HG03097 (cell line): ENCODE data around the gene SDHAF2.
"Not testable (repeated sequence)": the region's sequence is repeated elsewhere in the genome, so short reads cannot be mapped to it uniquely, and the experiment has no call there.

ENCODE experiments used
- ATAC-seq: cut with Tn5 transposase; IDR thresholded peaks from one replicate; pipeline ENCODE4 v1.9.1; 2021; ENCODE audit not compliant: unreplicated experiment, low FRiP score

Gene SDHAF2

DNA sequence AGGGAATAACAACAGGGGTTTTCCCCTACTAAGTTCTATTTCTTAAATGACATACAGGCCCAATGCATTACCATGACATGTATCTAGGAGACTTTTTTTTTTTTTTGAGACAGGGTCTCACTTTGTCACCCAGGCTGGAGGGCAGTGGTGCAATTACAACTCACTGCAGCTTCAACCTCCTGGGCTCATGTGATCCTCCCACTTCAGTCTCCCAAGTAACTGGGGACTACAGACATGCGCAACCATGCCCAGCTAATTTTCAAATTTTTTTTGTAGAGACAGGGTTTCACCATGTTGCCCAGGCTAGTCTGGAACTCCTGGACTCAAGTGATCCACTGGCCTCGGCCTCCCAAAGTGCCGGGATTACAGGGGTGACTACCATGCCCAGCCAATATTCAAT, 7.7 kb upstream of the SDHAF2 start:
- no peak for ATAC-seq

DNA sequence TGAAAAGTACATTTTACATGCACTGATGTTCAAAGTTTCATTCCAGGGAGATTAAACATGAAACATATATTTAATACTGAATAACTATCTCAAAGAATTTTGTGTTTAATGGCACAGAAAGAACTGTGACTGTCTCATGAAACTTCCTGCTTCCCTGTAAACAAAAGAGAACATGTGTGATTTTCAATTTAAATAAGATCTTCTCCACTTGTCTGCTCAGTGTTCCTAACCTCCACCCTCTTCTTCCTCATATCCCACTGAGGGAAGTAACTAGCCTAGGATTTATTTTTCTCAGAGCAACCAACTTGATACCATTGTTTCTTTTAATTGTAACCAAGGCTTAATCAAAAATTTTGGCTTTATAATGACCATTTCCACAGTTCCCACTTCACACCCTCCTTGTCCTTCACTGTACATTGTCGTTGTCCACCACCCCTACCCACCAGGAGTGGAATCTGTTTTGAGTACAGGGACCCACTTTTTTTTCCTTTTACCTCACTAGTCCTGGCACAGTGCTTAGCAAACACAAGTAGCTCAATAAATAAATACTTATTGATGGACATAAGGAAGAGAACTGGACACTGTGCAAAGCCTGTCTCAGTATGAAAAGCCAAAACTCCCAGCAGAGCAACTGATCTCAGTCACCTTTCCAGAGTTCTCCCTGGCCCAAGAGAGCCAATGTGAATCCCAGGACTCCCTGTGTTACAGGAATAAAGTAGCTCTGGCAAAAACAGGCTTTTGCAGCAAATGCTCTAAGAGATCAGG, 4.4 kb upstream of the SDHAF2 start:
- ATAC-seq = no peak

DNA sequence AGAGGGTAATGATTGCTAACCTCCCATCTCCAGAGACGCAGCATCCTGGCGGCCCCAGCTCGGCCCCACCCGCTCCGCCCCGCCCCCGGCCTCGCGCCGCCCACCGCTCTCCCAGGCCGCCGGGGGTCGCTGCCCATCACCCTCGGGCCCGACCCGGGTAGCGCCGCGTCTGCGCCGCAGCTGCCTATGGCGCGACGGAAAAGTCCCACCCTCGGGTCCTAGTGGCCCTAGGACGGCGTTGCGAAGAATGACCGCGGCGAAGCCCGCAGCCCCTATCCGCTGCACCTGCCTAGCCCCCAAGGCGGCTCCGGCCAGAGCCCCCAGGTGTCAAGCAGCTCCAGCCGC, 606 bp upstream of the SDHAF2 start:
- peak; percentile 48 for ATAC-seq

DNA sequence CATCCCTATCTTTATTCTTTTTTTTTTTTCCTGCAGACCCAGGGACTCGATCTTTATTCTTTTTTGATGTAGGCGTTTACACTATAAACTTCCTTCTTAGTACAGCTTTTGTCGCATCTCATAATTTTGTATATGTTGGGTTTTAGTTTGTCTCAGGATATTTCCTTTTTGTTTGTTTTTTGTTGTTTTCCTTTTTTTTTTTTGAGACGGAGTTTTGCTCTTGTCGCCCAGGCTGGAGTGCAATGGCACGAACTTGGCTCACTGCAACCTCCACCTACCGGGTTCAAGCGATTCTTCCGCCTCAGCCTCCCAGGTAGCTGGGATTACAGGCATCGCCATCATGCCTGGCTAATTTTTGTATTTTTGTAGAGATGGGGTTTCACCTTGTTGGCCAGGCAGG, 915 bp downstream of the SDHAF2 start:
- not testable (repeated sequence) for ATAC-seq

DNA sequence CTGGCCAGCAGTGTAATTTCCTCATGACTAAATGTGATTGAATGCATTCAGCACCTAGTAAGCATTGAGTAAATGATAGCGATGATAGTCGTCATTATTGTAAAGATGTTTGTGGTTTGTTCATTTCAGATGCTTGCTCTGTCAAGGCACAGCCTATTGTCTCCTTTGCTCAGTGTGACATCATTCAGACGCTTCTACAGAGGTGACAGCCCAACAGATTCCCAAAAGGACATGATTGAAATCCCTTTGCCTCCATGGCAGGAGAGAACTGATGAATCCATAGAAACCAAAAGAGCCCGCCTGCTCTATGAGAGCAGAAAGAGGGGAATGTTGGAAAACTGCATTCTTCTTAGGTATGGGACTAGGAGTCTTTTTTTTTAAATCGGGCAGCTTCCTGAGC, 7.6 kb downstream of the SDHAF2 start:
- no peak for ATAC-seq

DNA sequence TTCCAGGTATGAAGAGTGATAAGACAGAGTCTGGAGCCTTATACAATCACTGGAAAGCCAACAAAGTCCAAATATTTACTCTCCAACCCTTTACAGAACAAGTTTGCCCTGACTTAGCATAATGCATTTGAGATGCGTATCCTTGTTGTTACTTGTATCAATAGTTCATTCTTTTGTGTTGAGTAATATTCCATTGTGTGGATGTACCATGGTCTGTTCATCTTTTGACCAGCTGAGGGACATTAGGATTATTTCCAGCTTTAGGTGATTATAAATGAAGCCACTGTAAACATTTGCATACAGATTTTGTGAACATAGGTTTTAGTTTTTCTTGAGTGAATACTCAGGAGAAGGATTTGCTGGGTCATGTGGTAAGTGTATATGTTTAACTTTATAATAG, 9.7 kb downstream of the SDHAF2 start:
- no peak for ATAC-seq

DNA sequence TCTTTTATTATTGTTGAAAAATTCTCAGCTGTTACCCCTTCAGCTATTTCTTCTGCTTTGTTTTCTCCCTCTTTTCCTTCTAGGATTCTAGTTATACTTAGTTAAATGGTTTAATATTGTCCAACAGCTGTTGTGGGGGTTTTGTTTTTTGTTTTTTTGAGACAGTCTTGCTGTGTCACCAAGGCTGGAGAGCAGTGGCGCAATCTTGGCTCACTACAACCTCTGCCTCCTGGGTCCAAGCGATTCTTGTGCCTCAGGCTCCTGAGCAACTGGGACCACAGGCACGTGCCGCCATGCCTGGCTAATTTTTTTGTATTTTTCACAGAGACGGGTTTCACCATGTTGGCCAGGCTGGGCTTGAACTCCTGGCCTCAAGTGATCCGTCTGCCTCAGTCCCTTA, 12.7 kb downstream of the SDHAF2 start:
- no peak for ATAC-seq

DNA sequence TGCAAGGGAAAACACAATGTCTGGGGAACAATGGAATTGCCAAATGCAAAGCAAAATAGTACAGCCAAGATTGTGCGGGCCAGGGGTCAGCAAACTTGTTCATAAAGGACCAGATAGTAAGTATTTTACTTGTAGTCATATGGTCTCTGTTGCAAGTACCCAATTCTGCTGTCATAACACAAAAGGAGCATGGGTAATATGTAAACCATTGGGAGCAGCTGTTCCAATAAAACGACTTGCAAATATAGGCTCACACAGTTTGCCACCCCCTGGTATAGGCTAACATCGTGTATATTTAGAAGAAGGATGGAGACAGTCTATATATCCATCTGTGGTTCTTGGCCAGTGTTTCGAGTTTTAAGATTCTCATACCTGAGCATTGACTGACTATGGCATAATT, 15.6 kb downstream of the SDHAF2 start:
- no peak for ATAC-seq

DNA sequence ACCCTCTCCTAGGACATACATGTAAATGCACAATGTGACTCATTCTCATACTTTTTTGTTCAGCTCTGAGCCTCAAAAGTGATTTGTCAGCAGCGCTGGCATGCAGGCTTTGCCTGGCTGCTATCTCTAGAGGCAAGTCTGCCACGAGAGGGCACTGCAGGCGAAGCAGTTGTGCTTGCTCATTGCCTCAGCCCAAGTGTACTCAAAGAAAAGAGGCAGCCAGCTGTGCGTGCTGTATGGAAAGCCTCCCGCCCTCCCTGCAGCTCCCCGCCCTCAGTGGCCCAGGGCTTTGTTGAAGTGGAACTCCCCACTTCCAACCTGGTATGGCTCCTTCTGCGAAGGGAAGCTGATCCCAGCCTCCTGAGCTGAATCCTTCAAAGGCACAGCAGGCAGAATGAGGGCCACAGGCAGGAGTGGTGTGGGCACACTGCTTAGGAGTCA, 16.3 kb downstream of the SDHAF2 start:
- ATAC-seq = no peak

DNA sequence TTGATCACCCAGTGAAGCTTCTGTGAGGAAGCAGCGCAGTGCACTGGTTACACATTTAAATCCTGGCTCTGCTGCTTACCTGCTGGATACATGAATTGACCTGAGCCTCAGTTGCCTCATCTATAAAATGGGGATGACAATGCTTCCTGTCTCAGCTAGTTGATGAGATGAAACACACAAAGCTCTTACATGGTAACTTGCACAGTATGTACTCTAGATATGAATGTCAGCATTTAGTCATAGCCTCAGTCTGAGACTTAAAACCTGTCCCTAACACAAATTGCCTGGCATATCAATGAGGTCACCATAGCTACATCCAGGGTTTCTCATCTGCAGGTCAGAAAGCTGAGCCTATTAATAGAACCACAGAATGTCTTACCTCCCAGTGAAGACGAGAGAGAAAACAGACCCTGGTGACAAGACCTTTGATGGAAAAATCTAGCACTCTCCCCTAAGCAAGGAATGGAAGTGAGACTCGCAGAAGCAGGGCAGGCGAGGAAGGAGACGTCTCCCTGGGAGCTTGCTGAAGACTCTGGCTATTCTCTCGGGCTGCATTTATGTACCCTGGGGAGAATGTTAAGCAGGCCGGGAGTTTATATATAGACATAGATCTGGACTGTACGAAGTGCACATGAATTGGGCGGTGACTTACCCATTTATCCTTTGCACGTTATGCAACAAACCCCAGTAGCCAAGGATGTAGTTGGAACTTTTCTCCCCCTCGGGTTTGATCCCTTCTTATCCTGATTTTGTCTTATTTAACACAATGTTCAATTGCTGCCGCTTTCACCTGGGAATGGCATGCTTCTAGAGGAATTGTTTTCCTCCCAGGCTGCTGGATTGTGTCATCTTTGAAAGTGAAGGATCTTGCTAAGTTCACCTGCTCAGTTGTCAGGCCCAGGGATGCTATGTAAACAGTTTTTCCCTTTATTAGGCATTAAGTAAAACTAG, 18.0 kb downstream of the SDHAF2 start:
- ATAC-seq = no peak

DNA sequence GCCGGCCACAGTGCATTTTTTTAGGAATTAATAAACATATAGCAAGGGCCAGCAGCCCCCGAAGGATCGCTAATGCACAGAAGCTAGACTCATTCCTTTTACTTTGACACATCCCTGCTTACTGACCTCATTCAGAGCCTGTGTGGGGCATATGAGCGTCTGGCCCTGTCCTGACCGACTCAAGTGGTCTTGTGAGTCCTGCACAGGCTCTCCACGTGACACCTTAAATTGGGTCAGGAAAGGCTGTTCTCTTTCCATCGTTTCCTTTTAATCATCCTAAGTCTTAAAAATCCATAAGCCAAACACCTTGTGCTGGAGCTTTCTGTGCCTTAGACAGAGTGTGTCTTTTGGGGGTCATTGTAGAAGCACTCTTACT, 18.6 kb downstream of the SDHAF2 start:
- no peak for ATAC-seq

DNA sequence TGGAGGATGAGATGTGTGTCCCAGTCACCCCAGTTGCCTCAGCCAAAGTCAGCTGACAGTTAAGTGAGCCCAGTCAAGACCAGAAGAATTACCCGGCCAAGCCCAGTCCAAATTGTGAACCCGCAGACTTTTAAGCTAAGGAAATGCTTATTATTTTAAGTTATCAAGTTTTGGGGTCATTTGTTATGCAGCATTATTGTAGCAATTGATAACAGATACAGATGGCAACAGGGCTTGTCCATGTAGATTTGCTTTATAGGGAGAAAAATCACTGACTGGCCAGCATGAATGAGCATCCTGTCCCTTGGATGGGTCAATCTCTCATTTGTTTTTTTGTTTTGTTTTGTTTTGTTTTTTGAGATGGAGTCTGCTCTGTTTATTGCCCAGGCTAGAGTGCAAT, 22.9 kb downstream of the SDHAF2 start:
- no peak for ATAC-seq

DNA sequence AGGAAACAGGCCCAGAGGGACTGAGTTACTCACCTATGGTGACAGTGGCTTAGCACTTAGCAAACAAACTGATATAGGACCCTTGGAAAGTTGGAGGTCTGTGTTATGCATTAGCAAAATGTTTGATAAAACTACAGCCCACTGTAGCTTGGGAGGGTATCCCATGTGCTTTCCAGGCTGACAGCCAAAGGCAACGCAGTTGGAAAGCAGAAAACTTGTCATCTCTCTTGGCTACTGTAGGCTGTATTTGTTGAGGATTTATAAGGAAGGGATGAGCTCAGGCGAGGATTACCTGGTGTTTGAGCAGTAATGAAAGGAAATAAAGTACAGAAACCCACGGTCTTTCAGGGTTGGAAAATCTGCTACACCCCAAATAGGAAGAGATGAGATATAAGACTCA, 23.8 kb downstream of the SDHAF2 start:
- no peak for ATAC-seq

DNA sequence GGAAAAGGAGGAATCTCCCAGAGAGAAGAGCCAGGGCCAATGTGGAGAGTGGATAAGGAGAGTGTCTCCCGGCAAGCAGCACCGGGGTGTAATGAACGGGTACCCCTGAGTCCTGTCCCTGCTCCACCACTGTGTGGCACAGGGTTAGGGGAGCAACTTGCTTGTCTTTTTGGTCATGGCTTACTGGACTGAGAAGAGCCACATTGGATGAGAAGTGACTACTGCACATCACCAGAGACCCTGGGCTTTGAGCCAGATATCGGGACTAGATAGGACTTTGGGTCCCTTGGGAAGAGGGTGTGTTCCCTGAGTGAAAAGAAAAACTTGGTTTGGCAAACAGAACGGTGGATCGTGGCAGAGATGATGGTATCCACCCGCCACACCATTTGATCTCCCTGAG, 24.6 kb downstream of the SDHAF2 start:
- ATAC-seq = no peak

DNA sequence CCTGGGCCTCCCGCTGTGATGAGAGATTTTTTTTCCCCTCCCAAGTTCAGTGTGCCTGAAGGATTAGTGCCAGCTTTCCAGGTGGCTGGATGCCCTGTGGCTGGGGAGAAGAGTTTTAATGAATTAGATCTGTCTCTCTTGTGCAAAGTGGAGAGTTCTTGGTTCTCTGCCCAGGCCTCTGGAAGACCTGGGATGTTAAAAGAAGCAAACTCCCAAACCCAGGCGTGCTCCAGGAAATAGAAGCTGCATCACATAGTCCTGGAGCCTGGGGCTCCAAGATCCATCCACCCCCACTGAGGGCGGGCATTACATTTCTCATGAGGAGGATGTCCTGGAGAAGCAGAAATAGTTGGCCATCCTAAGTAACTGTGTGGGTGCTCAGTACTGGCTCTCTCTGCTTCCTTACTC, 30.6 kb downstream of the SDHAF2 start:
- ATAC-seq = no peak

DNA sequence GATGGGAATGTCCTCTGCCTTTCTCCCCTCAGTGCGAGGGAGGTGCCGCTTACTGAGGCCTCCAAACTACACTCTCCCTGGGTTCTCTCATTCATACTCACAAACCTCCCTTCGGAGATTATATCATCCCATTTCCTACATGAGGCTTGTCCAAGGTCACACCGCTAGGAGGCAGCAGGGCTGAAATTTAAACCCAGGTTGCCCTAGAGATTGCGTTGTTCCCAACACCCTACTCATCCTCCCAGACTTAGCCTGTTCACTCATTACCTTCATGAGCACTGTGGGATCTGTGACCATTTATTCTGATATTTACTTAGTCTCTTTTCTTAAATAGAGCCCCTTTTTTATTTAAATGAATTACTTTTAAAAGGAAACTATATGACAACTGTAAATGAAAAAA, 31.1 kb downstream of the SDHAF2 start:
- ATAC-seq = no peak

DNA sequence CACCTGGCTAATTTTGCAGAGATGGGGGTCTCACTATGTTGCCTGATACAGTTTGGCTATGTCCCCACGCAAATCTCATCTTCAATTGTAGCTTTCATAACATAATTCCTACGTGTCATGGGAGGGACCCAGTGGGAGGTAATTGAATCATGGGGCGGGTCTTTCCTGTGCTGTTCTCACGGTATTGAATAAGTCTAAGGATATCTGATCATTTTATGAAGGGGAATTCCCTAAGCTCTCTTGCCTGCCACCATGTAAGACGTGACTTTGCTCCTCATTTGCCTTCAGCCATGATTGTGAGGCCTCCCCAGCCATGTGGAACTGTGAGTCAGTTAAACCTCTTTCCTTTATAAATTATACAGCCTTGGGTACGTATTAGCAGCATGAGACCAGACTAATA, 37.7 kb downstream of the SDHAF2 start:
- ATAC-seq = not testable (repeated sequence)

DNA sequence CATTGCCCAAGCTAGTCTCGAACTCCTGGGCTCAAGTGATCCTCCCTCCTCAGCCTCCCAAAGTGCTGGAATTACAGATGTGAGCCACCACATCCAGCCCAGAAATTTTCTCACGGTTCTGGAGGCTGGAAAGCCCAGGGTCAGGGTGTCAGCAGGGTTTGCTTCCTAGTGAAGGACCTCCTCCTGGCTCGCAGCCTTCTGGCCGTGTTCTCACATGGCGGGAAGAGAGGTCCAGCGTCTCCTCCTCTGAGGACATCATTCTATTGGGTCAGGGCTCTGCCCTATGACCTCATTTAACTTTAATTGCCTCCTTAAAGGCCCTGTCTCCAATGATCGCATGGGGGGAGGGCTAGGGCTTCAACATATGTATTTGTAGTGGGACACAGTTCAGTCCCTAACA, 38.1 kb downstream of the SDHAF2 start:
- ATAC-seq = no peak

DNA sequence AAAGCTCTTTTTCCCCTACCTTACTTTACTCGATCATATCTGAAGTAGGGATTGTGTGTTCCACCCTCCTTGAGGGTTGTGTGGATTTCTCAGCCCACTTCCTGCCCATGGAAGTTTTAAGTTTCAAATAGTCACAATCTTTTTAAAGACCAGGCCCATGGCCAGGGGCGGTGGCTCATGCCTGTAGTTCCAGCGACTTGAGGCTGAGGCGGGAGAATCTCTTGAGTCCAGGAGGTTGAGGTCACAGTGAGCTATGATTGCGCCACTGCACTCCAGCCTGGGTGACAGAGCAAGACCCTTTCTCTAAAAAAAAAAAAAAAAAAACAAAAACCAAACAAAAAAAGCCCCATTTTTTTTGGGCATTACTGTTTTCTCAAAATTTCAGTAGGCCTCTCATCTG, 42.4 kb downstream of the SDHAF2 start:
- no peak for ATAC-seq

DNA sequence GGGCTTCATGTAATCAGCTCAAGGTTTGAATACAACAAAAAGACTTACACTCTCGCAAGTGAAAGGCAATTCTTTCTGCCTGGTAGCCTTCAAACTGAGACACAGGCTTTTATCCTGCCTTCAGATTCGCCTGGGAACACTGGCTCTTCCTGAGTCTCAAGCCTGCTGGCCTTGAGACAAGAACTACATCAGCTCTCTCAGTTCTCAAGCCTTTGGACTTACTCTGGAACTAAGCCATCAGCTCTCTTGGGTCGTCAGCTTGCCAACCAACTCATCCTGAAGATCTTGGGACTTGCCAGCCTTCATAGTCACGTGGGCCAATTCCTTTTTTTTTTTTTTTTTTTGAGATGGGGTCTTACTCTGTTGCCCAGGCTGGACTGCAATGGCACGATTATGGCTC, 42.9 kb downstream of the SDHAF2 start:
- ATAC-seq = no peak

DNA sequence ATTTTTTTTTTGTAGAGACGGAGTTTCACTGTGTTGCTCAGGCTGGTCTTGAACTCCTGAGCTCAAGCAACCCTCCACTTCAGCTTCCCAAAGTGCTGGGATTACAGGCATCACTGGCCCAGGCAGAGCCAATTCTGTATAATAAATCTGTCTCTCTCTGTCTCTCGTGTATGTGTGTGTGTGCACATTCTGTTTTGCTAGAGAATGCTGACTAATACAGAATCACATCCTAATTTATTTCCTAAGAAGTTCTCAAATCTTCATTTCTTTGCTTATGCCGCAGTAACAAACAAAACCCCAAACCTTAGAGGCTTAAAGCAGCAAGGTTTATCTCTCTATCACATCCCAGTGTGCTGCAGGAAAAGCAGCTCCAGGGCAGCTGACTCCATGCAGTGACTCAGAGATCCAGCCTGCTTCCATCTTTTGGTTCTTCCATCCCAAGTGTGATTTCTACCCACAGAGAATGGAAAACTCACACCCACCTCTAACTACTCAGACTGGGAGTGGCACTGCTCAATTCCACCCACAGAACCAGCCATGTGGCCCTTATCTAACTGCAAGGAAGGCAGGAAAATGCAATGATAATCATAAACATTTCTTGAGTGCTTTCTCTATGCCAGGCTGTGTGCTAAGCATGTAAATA, 43.6 kb downstream of the SDHAF2 start:
- no peak for ATAC-seq
